SK-N-MC (cell line): ENCODE data around the gene HYOU1.
"Not testable (repeated sequence)": the region's sequence is repeated elsewhere in the genome, so short reads cannot be mapped to it uniquely, and the experiment has no call there.

ENCODE experiments used
- EZH2 ChIP-seq: fragments of 200-600 bp; sonication (generic); IDR thresholded peaks from one replicate; pipeline ENCODE4 v1.6.1; 2017; ENCODE audit warnings: antibody characterized with exemption
- POLR2AphosphoS5 ChIP-seq: IDR thresholded peaks from 2 replicates; pipeline ENCODE4 v1.6.1; 2012; ENCODE audit warnings: mild to moderate bottlenecking, low read depth, low read length, borderline replicate concordance

DNA sequence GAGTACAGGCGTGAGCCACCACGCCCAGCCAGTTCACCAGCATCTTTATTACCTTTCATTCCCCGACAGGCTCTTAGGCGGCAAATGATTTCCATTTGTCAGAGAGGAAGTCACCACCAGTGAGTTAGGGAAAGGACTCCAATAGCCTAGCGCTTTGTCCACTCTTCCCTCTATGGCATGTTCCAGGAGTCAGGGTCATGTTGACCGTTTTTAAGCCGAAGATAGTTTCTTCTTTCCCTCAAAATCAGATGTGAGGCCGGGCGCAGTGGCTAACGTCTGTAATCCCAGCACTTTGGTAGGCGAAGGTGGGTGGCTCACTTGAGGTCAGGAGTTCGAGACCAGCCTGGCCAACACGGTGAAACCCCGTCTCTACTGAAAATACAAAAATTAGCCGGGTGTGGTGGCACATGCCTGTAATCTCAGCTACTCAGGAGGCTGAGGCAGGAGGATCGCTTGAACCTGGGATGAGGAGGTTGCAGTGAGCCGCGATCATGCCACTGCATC, 46.2 kb upstream of the HYOU1 start:
- TF ChIP-seq EZH2, POLR2AphosphoS5: not testable (repeated sequence)
